Kidney (tissue), 14 donors: ENCODE measurements around the gene HCN2. TPM values are rescaled to one million over a fixed set of nuclear protein-coding genes. Genes with fewer than 3 reads are reported as not detected.

ENCODE experiments used
- DNase-seq, 5 donors: peaks; one replicate each; pipeline ENCODE4 v3.0.0-alpha.2; 2013 to 2020
- FAIRE-seq: peaks from 2 replicates; lab custom pipeline; 2012; peaks lifted over from hg19 to GRCh38; lab: Jason Lieb, UNC
- H3K27ac ChIP-seq, 2 donors: one replicate each; pipeline ENCODE4 v1.7.0; 2013; ENCODE audit warnings: low read depth in 2 of 2, low read length in 2 of 2, inconsistent platforms in 1 of 2
- H3K27me3 ChIP-seq: one replicate; pipeline ENCODE4 v1.7.1; 2013; ENCODE audit warnings: low read length, inconsistent platforms; ENCODE audit not compliant: control insufficient read depth, insufficient read depth
- H3K36me3 ChIP-seq, 3 donors: one replicate each; pipeline versions ENCODE4 v1.7.0 to v1.7.1; 2013; ENCODE audit warnings: low read length in 3 of 3, control low read depth in 1 of 3, inconsistent platforms in 1 of 3; ENCODE audit not compliant: insufficient read depth in 3 of 3, control insufficient read depth in 2 of 3
- H3K4me1 ChIP-seq, 3 donors: one replicate each; pipeline versions ENCODE4 v1.7.0 to v1.7.1; 2013; ENCODE audit warnings: low read length in 3 of 3, inconsistent platforms in 1 of 3, low read depth in 1 of 3; ENCODE audit not compliant: control insufficient read depth in 2 of 3, insufficient read depth in 2 of 3
- H3K4me3 ChIP-seq, 3 donors: one replicate each; pipeline versions ENCODE4 v1.7.0 to v1.8.1; 2013; ENCODE audit warnings: low read length in 3 of 3, control low read depth in 1 of 3, inconsistent platforms in 1 of 3
- H3K9ac ChIP-seq, 3 donors: one replicate each; pipeline versions ENCODE4 v1.7.0 to v1.7.1; 2013; ENCODE audit warnings: low read length in 3 of 3, control low read depth in 1 of 3, inconsistent platforms in 1 of 3
- H3K9me3 ChIP-seq, 3 donors: one replicate each; pipeline versions ENCODE4 v1.7.0 to v1.7.1; 2013; ENCODE audit warnings: low read length in 3 of 3, control low read depth in 1 of 3, inconsistent platforms in 1 of 3; ENCODE audit not compliant: control insufficient read depth in 2 of 3, insufficient read depth in 1 of 3
- CTCF ChIP-seq: IDR thresholded peaks from 3 replicates; pipeline ENCODE4 v1.5.1; 2012; ENCODE audit warnings: mild to moderate bottlenecking, moderate library complexity, borderline replicate concordance; ENCODE audit not compliant: insufficient read depth; ENCODE audit errors: extremely low read depth
- intact Hi-C: fragments of 100-400 bp; cut with DNase I; formaldehyde crosslinking; loops from one replicate; pipeline ENCODE4 v1.11.1; 2022
- polyA plus RNA-seq: library from polyadenylated mRNA; stranded (reverse); fragments of 350-450 nt; fragmentation: Illumina TruSeq; extraction: RNeasy Lipid Tissue Mini Kit (QIAGEN cat#74804); gene quantifications from one replicate; pipeline ENCODE4 v1.2.3, GENCODE V29; 2014; ENCODE audit warnings: low read depth, low replicate concordance; ENCODE audit not compliant: insufficient read depth
- total RNA-seq: library from RNA; stranded (reverse); fragmentation: NEBNext Ultra II Directional; extraction: Animal tissue kit (Norgen Biotek cat#: 25700); gene quantifications from one replicate; pipeline ENCODE4 v1.2.1, GENCODE V29; 2021
- donor health status: control.
- donor health status: control.
- donor health status: control.
- donor health status: control.
- donor health status: control.
- donor health status: DM: yes; HTN: yes; CAD: no.
- donor health status: Normal renal cell carcinoma (clear cell type).

The HCN2 gene
- total and polyA plus RNA-seq, 2 donors from 2014 or later: 0.31 to 1.3 TPM

GRCh38 chr19:658059-658839 lies 68.6 kb downstream of the HCN2 start:
- FAIRE-seq: no peak
- Histone ChIP-seq H3K36me3 (peaks cover 0 to 5% (median 0%) of the 10 kb centered on the region in 3 donors), H3K9me3 (no peaks in the 10 kb centered on the region), H3K27ac (no peak overlapping the region), H3K4me3 (no peak overlapping the region), H3K27me3 (no peaks in the 10 kb centered on the region), H3K9ac (no peak overlapping the region), H3K4me1 (peaks cover 0 to 34% (median 5%) of the 10 kb centered on the region in 3 donors)
- TF ChIP-seq CTCF: no peak
- intact Hi-C loops: no loop called here
- no peak for DNase-seq

GRCh38 chr19:658916-659839 lies 69.5 kb downstream of the HCN2 start:
- H3K27ac ChIP-seq: peak overlapping the region in 1 of 2 donors; percentile 36
- H3K36me3 ChIP-seq: no peaks in the 10 kb centered on the region

GRCh38 chr19:660793-661426 lies 71.2 kb downstream of the HCN2 start:
- peak overlapping the region in 2 of 3 donors; percentile 43 to 75 for H3K4me3 ChIP-seq
- intact Hi-C loops: no loop called here

More at GRCh38 chr19:658916-659839, 69.5 kb downstream of the HCN2 start:
- DNase-seq: no peak
- Histone ChIP-seq H3K9me3 (no peaks in the 10 kb centered on the region), H3K9ac (no peak overlapping the region), H3K27me3 (no peaks in the 10 kb centered on the region), H3K4me1 (peaks cover 0 to 40% (median 7%) of the 10 kb centered on the region in 3 donors), H3K4me3 (no peak overlapping the region)
- no peak for FAIRE-seq
- intact Hi-C loops: no loop called here
- no peak for TF ChIP-seq CTCF

More at GRCh38 chr19:660793-661426, 71.2 kb downstream of the HCN2 start:
- Histone ChIP-seq H3K27ac (peak overlapping the region; percentile 42 to 74), H3K9ac (peak overlapping the region in 2 of 3 donors; percentile 20 to 78), H3K27me3 (no peaks in the 10 kb centered on the region), H3K9me3 (no peaks in the 10 kb centered on the region), H3K4me1 (peaks cover 0 to 48% (median 10%) of the 10 kb centered on the region in 3 donors), H3K36me3 (no peaks in the 10 kb centered on the region)
- TF ChIP-seq CTCF: no peak
- DNase-seq (no peak), FAIRE-seq (no peak)
